Measurements from ENCODE around the gene IL12B. TPM values are rescaled to one million over a fixed set of nuclear protein-coding genes. Genes with fewer than 3 reads are reported as not detected.
"Not testable (repeated sequence)": the region's sequence is repeated elsewhere in the genome, so short reads cannot be mapped to it uniquely, and the experiment has no call there.

IL12B gene
- total RNA-seq, 1 experiment from 2014 or later: not detected

- peaks cover 21% of the 10 kb centered on the region for H3K27me3 ChIP-seq (replicated peaks; ENCODE audit: insufficient read depth, low read depth, low read length, poor library complexity)
- H3K4me1 ChIP-seq (ENCODE audit: insufficient read depth, low read length, poor library complexity, severe bottlenecking); H3K36me3 ChIP-seq (ENCODE audit: insufficient read depth, low read length, poor library complexity, severe bottlenecking); H3K9me3 ChIP-seq (ENCODE audit: low read depth, low read length, poor library complexity, severe bottlenecking); H3K27ac ChIP-seq (ENCODE audit: low read depth, low read length, poor library complexity, severe bottlenecking); H3K4me3 ChIP-seq (ENCODE audit: low read depth, low read length, poor library complexity, severe bottlenecking); POLR2A ChIA-PET (ENCODE audit: low non-redundant PET); DNase-seq (ENCODE audit: low spot score); CTCF ChIA-PET; intact Hi-C loops (cut with micrococcal nuclease; ENCODE audit: unreplicated experiment); BruUV-seq (replicated peaks): not testable (repeated sequence)
Measured at GRCh38 chr5:159350216-159350615, 19.9 kb upstream of the IL12B start.

GRCh38 chr5:159345861-159346260 is 15.6 kb upstream of the IL12B start:
- H3K4me1 ChIP-seq (ENCODE audit: insufficient read depth, low read length, poor library complexity, severe bottlenecking): no peaks in the 10 kb centered on the region
- POLR2A ChIA-PET (ENCODE audit: low non-redundant PET): no interaction called here
- no peak overlapping the region for H3K4me3 ChIP-seq (ENCODE audit: low read depth, low read length, poor library complexity, severe bottlenecking)
- no peak overlapping the region for H3K27ac ChIP-seq (ENCODE audit: low read depth, low read length, poor library complexity, severe bottlenecking)
- no peaks in the 10 kb centered on the region for H3K9me3 ChIP-seq (ENCODE audit: low read depth, low read length, poor library complexity, severe bottlenecking)
- TF ChIP-seq CTCF (conservative IDR thresholded peaks at IDR 0.05; ENCODE audit: low read depth, low read length) (no peak), EZH2 (IDR thresholded peaks at IDR 0.05; ENCODE audit: borderline replicate concordance, low read depth, low read length, poor library complexity, severe bottlenecking) (no peak)
- DNase-seq (ENCODE audit: low spot score): no peak
- no TSS peak for BruUV-seq (replicated peaks)
- CTCF ChIA-PET: no interaction called here
- H3K27me3 ChIP-seq (replicated peaks; ENCODE audit: insufficient read depth, low read depth, low read length, poor library complexity): no peaks in the 10 kb centered on the region
- intact Hi-C loops (cut with micrococcal nuclease; ENCODE audit: unreplicated experiment): no loop called here
- no peaks in the 10 kb centered on the region for H3K36me3 ChIP-seq (ENCODE audit: insufficient read depth, low read length, poor library complexity, severe bottlenecking)

GRCh38 chr5:159345336-159345735 is 15.0 kb upstream of the IL12B start:
- no peak overlapping the region for H3K27ac ChIP-seq (ENCODE audit: low read depth, low read length, poor library complexity, severe bottlenecking)
- POLR2A ChIA-PET (ENCODE audit: low non-redundant PET): no interaction called here
- no peak for DNase-seq (ENCODE audit: low spot score)
- intact Hi-C loops (cut with micrococcal nuclease; ENCODE audit: unreplicated experiment): no loop called here
- H3K4me3 ChIP-seq (ENCODE audit: low read depth, low read length, poor library complexity, severe bottlenecking): no peak overlapping the region
- no peaks in the 10 kb centered on the region for H3K4me1 ChIP-seq (ENCODE audit: insufficient read depth, low read length, poor library complexity, severe bottlenecking)
- CTCF ChIA-PET: no interaction called here
- no TSS peak for BruUV-seq (replicated peaks)
- no peak for TF ChIP-seq CTCF (conservative IDR thresholded peaks at IDR 0.05; ENCODE audit: low read depth, low read length)
- no peak for TF ChIP-seq EZH2 (IDR thresholded peaks at IDR 0.05; ENCODE audit: borderline replicate concordance, low read depth, low read length, poor library complexity, severe bottlenecking)
- no peaks in the 10 kb centered on the region for H3K9me3 ChIP-seq (ENCODE audit: low read depth, low read length, poor library complexity, severe bottlenecking)
- H3K36me3 ChIP-seq (ENCODE audit: insufficient read depth, low read length, poor library complexity, severe bottlenecking): no peaks in the 10 kb centered on the region
- H3K27me3 ChIP-seq (replicated peaks; ENCODE audit: insufficient read depth, low read depth, low read length, poor library complexity): no peaks in the 10 kb centered on the region

GRCh38 chr5:159343295-159344094 is 13.2 kb upstream of the IL12B start:
- intact Hi-C loops (cut with micrococcal nuclease; ENCODE audit: unreplicated experiment): no loop called here
- CTCF ChIA-PET: no interaction called here
- no peak overlapping the region for H3K4me3 ChIP-seq (ENCODE audit: low read depth, low read length, poor library complexity, severe bottlenecking)
- no peak for DNase-seq (ENCODE audit: low spot score)
- H3K27ac ChIP-seq (ENCODE audit: low read depth, low read length, poor library complexity, severe bottlenecking): no peak overlapping the region
- no peaks in the 10 kb centered on the region for H3K9me3 ChIP-seq (ENCODE audit: low read depth, low read length, poor library complexity, severe bottlenecking)
- POLR2A ChIA-PET (ENCODE audit: low non-redundant PET): no interaction called here
- no TSS peak for BruUV-seq (replicated peaks)
- H3K27me3 ChIP-seq (replicated peaks; ENCODE audit: insufficient read depth, low read depth, low read length, poor library complexity): no peaks in the 10 kb centered on the region
- no peaks in the 10 kb centered on the region for H3K4me1 ChIP-seq (ENCODE audit: insufficient read depth, low read length, poor library complexity, severe bottlenecking)
- TF ChIP-seq EZH2 (IDR thresholded peaks at IDR 0.05; ENCODE audit: borderline replicate concordance, low read depth, low read length, poor library complexity, severe bottlenecking): no peak
- no peak for TF ChIP-seq CTCF (conservative IDR thresholded peaks at IDR 0.05; ENCODE audit: low read depth, low read length)
- no peaks in the 10 kb centered on the region for H3K36me3 ChIP-seq (ENCODE audit: insufficient read depth, low read length, poor library complexity, severe bottlenecking)

Data from A673 (cell line).